Osteocyte (in vitro differentiated cells): ENCODE measurements around the gene CCDC54. TPM values are rescaled to one million over a fixed set of nuclear protein-coding genes. Genes with fewer than 3 reads are reported as not detected.

Source experiments
- DNase-seq: peaks from one replicate; pipeline ENCODE4 v3.0.0; 2021; ENCODE audit warnings: mixed read lengths; ENCODE audit not compliant: unreplicated experiment; ENCODE audit errors: extremely low spot score
- H3K27ac Mint-ChIP-seq: one replicate; pipeline ENCODE4 v1.8.0; 2021; ENCODE audit warnings: mild to moderate bottlenecking, mixed read lengths; ENCODE audit not compliant: unreplicated experiment
- H3K27me3 Mint-ChIP-seq: one replicate; pipeline ENCODE4 v1.8.0; 2021; ENCODE audit warnings: mixed read lengths; ENCODE audit not compliant: unreplicated experiment
- H3K36me3 Mint-ChIP-seq: one replicate; pipeline ENCODE4 v1.8.0; 2021; ENCODE audit warnings: mixed read lengths; ENCODE audit not compliant: unreplicated experiment
- H3K4me1 Mint-ChIP-seq: one replicate; pipeline ENCODE4 v1.8.0; 2021; ENCODE audit warnings: mixed read lengths; ENCODE audit not compliant: unreplicated experiment
- H3K4me3 Mint-ChIP-seq: one replicate; pipeline ENCODE4 v1.8.0; 2021; ENCODE audit warnings: mild to moderate bottlenecking, moderate library complexity, mixed read lengths; ENCODE audit not compliant: unreplicated experiment
- H3K9me3 Mint-ChIP-seq: one replicate; pipeline ENCODE4 v1.8.0; 2021; ENCODE audit warnings: mixed read lengths; ENCODE audit not compliant: unreplicated experiment
- total RNA-seq: library from RNA; stranded (reverse); gene quantifications from 2 replicates; pipeline ENCODE4 v1.2.1, GENCODE V29; 2021
- TF ChIP-seq, protein P1 (sequence below): fragments of 200-600 bp; sonication (generic); IDR thresholded peaks from 2 replicates; pipeline ENCODE4 v1.5.0; 2021; ENCODE audit warnings: antibody characterized with exemption, mild to moderate bottlenecking, moderate library complexity

The CCDC54 gene
- total RNA-seq, 1 donor from 2014 or later = not detected

DNA sequence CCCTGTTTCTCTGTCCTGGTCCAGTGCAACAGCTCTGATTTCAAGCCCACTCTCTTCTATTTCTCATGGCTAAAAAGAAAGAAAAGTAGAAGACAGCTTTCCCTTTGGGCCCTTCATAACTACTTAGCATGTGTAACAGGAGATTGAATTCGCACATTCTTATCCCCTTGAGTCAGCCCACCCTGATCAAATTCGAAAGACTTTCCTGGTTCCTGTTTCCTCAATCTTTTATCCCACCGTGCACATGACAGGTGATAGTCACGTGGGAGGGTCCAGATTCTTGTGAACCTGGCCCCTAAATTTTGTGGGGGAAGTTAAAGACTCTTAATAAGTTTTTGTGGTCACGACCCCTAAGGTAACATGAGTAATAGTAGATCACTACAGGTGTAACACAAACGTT is 4.7 kb upstream of the CCDC54 start:
- H3K27ac Mint-ChIP-seq = no peak overlapping the region
- H3K36me3 Mint-ChIP-seq = no peaks in the 10 kb centered on the region

DNA sequence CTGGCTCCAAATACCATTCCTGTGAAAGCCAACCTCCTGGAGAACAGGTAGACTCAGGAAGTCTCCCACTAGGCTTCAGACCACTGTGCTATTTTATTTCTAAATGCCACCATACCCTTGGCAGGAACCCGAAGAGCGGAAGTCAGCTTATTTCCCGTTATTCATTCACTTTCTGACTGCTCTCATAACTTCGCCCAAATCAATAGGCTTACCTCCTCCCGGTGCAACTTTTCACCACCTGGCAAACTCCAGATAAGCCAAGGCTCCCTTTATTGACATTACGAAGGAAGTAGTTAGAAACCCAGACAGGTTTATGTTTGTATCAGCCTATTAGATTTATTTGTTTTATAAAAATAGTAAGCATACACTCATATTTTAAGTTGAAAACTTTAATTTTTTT is 3.3 kb upstream of the CCDC54 start:
- Mint-ChIP-seq H3K27ac (no peak overlapping the region), H3K9me3 (no peaks in the 10 kb centered on the region), H3K4me1 (peaks cover 11% of the 10 kb centered on the region), H3K36me3 (no peaks in the 10 kb centered on the region), H3K4me3 (no peak overlapping the region), H3K27me3 (no peaks in the 10 kb centered on the region)
- DNase-seq = no peak
- TF ChIP-seq, protein P1, sequence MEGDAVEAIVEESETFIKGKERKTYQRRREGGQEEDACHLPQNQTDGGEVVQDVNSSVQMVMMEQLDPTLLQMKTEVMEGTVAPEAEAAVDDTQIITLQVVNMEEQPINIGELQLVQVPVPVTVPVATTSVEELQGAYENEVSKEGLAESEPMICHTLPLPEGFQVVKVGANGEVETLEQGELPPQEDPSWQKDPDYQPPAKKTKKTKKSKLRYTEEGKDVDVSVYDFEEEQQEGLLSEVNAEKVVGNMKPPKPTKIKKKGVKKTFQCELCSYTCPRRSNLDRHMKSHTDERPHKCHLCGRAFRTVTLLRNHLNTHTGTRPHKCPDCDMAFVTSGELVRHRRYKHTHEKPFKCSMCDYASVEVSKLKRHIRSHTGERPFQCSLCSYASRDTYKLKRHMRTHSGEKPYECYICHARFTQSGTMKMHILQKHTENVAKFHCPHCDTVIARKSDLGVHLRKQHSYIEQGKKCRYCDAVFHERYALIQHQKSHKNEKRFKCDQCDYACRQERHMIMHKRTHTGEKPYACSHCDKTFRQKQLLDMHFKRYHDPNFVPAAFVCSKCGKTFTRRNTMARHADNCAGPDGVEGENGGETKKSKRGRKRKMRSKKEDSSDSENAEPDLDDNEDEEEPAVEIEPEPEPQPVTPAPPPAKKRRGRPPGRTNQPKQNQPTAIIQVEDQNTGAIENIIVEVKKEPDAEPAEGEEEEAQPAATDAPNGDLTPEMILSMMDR = no peak

More for the DNA sequence above, 4.7 kb upstream of the CCDC54 start:
- DNase-seq = no peak
- TF ChIP-seq, protein P1 = no peak
- Mint-ChIP-seq H3K4me3 (no peak overlapping the region), H3K9me3 (no peaks in the 10 kb centered on the region), H3K4me1 (peaks cover 19% of the 10 kb centered on the region), H3K27me3 (no peaks in the 10 kb centered on the region)

DNA sequence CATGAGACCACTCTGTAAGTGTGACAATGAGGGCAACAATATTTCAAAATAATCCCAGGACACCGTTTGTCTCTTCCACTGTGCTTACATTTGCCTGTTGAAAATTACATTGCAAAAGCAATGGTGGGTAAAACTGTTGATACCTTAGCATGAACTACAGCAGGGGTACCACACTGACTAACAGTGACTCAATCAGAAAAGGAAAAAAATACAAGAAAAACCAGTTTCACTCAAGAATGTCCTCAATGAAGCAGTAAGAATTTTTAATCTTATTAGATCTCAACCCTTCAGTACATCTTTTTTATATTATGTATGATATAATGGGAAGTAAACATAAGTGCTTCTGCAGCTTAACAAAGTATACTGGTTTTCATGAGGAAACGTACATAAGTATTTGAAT is 1.6 kb upstream of the CCDC54 start:
- no peak overlapping the region for H3K4me3 Mint-ChIP-seq
- peaks cover 2% of the 10 kb centered on the region for H3K4me1 Mint-ChIP-seq
- H3K9me3 Mint-ChIP-seq = no peaks in the 10 kb centered on the region
- no peak overlapping the region for H3K27ac Mint-ChIP-seq
- TF ChIP-seq, protein P1 = no peak
- no peaks in the 10 kb centered on the region for H3K27me3 Mint-ChIP-seq
- no peak for DNase-seq
- no peaks in the 10 kb centered on the region for H3K36me3 Mint-ChIP-seq

DNA sequence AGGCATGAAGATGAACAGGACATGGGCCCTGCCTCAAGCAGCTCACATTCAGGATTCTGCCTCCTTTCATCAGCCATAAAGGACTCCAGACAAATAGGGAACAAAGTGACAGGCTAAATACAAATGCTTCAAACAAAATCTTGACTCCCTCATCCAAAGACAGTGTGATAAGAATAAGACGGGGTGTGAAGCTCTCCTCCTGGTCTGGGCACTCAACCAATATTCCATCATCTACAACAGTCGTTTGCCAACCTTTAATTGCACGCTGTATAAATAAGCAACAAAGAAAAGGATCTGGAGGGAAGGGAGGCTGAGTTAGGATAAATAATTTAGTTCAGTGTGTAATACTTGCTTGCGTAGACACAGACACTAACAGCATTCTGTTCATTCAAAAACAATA is 5.4 kb downstream of the CCDC54 start:
- no peaks in the 10 kb centered on the region for H3K9me3 Mint-ChIP-seq
- no peak overlapping the region for H3K4me3 Mint-ChIP-seq
- H3K27ac Mint-ChIP-seq = no peak overlapping the region
- DNase-seq = no peak
- peaks cover 12% of the 10 kb centered on the region for H3K27me3 Mint-ChIP-seq
- TF ChIP-seq, protein P1 = no peak
- H3K4me1 Mint-ChIP-seq = peaks cover 2% of the 10 kb centered on the region
- H3K36me3 Mint-ChIP-seq = no peaks in the 10 kb centered on the region

DNA sequence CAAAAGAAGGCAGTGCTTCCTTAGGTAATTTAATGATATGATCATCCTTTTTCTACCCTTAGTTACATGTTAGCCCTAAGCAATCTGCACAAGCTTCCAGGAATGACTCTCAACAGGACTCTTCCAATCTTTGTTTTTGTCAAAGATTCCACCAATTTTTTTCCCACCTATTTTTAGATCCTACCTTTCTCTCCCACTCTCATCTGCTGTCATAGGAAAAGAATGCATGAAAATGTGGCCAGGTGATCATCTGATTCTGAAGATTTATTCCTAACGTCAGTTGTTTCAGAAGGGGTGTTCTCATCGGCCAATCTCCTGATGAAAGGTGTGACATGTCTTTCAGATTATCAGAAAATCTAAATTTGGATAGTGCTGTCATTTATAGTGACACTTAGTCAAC is 7.2 kb downstream of the CCDC54 start:
- no peaks in the 10 kb centered on the region for H3K36me3 Mint-ChIP-seq
- H3K4me1 Mint-ChIP-seq = peaks cover 2% of the 10 kb centered on the region
- no peak overlapping the region for H3K27ac Mint-ChIP-seq
- H3K9me3 Mint-ChIP-seq = no peaks in the 10 kb centered on the region
- peaks cover 12% of the 10 kb centered on the region for H3K27me3 Mint-ChIP-seq
- no peak overlapping the region for H3K4me3 Mint-ChIP-seq
- TF ChIP-seq, protein P1 = no peak
- DNase-seq = no peak
